Activated CD4-positive, alpha-beta T cell treated with anti-CD3 and anti-CD28 coated beads, Interleukin-2, amount 50 U/mL, for 24 hours (primary cell): ENCODE results near the gene ZNF618.
"Not testable (repeated sequence)": the region's sequence is repeated elsewhere in the genome, so short reads cannot be mapped to it uniquely, and the experiment has no call there.

ENCODE experiments used
- DNase-seq, 2 donors: peaks; one replicate each; pipeline ENCODE4 v3.0.0-alpha.2; 2020; ENCODE audit warnings: low read depth in 1 of 2, low spot score in 1 of 2

The ZNF618 gene

DNA sequence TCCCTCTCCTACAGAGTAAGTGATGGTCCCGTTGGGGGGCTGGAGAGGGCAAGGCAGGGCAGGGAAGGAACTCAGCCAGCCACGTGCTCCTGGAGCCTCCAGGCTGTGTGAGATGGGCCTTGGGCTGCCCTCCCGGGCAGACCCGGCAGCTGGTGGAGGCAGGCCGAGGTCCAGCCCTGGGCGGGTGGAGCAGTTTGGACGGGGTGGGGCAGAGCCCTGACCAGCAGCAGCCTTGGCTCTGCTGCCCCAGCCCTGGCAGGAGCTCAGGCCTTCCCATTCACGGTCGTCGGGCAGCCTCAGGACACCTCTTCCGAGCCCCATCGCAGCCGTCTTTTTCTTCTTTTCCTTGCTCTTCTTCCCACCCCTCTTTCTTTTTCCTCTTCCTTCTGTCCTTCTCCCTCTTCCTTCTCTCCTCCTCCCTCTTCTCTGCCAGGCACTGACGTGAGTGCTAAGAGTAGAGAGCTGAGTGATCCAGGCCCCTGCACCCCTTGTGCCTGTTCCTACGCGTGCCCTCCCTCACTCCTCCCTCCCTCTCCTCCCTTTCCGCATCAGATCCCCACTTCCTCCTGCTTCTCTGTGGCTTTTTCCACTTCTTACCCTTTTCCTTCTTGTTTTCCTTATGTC is 159.2 kb downstream of the ZNF618 start:
- no peak for DNase-seq

DNA sequence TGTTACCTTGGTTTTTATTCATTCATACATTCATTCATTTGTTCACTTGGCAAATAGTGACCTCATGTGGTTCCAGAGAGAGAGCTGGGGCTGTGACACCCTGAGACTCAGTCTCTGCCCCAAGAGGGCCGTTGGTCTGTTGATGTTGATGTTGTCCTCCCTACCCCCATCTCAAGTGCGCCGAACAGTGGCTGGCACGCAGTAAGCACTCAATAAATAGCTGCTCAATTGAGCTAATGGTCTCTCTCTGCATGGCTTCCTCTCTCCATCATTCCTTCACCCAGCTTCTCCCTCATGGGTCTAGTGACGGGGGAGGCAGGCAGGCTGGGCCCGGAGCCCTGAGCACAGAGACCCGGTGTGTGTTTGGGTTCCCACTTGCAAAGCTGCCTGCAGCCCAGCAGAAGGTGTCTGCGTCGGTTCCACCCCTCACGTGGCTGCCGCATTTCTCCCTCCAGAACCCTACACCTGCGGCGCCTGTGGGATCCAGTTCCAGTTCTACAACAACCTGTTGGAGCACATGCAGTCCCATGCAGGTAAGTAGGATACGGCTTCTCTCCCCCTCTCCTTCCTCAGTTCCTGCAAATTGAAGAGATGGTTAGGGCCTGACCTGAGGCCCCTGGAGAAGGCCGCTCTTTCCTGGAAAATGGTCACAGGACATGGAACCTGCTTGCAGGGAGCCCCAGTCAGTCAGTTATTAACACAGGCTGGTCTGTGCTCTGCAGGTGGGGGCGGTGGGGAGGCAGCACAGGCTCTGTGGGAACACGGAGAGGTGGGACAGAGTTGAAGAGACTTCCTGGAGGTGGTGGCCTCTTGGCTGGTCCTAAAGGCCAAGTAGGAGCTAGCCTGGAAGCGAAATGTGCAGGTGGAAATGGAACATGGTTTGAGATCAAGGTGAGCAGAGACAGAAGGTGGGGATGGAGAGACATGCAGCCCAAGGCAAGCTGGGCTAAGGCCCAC is 160.0 kb downstream of the ZNF618 start:
- DNase-seq: no peak

DNA sequence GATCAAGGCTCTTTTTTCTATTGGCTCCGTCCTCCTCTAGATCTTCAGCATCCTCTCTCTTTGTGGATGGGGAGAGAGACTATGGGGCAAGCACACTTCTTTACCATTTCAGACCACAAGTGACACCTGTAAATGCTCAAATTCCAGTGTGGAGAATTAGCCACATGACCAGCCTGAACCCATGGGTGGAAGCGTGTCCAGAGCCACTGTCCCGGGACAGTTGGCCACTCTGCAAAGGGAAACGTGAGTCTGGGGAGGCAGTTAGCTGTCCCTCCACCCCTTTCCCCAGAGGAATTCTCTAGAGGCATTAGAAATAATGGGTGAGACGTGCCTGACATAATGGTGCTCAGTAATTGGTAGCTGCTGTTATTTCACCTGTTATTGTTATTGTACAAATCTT is 161.1 kb downstream of the ZNF618 start:
- DNase-seq: no peak

DNA sequence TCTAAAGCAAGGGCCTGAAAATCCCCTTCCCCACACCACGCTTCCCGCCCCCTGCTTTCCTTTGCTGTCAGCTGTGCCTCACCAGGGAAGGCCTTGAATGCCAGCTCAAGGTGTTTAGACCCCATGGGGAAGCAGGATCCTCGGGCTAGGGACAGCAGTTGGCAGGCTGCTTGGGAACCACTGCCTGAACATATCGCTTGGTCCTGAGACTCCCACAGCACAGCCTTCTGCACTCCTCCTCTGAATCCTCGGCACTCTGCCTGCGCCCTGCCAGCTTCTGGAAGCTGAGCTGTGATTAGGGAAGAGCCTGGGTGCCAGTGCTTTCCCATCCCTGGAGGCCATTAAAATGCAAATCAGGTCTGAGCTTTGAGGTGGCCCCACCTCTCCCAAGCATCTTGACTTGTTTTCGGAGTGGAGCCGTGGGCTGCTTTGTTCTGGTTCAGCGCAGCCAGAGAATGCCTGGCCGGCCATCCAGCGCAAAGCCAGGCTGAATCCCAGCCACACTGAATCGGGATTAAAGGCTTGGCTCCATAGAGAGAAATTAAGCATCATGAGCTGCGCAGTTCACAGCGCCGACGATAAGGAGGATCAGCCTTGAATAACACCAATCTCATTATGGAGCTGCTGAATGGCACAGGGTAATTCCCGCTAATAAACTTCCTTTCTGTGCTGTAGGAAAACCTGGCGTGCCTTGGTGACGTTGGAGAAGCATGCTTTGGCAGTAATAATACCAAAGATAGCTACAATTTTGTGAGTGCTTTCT is 162.0 kb downstream of the ZNF618 start:
- DNase-seq: no peak

DNA sequence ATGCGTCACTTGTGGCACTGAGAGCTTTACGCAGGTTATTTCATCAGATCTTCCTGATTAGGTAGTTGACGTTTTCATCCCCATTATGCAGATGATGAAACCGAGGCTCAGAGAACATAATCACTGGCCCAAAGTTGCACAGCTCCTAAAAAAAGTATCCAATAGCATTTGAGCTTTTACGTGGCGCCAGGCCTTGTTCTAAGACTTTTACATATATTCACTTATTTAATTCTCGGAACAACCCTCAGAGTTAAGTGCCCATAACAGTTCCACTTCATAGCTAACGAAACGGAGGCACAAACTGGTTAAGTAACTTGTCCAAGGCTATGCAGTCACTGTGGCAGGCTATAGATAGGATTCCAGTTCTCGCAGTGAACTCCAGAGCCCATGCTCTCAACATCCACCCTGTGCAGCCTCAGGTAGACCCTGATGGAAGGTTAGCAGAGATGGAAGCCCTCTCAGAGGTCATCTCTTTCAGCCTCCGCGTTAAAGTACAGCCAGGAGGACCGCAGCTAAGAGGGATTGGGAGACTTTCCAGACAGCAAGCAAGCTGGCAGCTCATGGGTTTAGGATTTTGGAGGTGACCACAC is 162.7 kb downstream of the ZNF618 start:
- DNase-seq: no peak

DNA sequence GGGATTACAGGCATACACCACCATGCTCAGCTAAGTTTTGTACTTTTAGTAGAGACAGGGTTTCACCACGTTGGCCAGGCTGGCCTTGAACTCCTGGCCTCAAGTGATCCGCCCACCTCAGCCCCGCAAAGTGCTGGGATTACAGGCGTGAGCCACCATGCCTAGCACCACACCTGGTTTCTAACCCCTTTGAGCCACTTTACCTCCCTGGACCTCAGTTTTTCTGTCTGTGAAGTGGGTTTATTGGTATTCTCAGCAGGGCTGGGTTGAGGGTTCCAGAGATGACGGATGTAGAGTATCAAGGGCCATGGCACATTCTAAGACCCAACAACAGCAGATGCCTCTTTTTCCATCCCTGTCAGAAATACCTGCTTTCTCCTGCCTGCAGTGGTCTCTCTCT is 163.4 kb downstream of the ZNF618 start:
- no peak for DNase-seq

DNA sequence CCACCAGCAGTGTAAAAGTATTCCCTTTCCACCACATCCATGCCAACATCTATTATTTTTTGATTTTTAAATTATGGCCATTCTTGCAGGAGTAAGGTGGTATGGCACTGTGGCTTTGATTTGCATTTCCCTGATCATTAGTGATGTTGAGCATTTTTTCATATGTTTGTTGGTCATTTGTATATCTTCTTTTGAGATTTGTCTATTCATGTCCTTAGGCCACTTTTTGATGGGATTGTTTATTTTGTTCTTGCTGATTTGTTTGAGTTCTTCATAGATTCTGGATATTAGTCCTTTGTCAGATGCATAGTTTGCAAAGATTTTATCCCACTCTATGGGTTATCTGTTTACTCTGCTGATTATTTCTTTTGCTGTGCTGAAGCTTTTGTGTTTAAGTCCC is 167.6 kb downstream of the ZNF618 start:
- DNase-seq: not testable (repeated sequence)

DNA sequence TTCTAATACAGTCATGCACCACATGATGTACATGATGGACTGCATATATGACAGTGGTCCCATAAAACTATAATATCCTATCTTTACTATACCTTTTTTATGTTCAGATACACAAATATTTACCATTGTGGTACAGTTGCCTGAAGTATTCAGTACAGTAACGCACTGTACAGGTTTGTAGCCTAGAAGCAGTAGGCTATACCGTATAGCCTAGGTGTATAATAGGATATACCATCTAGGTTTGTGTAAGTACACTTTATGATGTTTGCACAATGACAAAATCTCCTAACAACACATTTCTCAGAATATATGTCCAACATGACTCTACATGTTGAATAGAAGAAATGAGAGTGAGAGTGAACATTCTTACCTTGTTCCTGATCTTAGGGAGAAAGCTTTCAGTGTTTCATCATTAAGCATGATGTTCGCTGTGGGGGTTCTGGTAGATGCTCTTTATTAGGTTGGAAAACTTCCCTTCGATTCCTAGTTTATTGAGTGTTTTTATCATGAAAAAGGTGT is 170.2 kb downstream of the ZNF618 start:
- no peak for DNase-seq

DNA sequence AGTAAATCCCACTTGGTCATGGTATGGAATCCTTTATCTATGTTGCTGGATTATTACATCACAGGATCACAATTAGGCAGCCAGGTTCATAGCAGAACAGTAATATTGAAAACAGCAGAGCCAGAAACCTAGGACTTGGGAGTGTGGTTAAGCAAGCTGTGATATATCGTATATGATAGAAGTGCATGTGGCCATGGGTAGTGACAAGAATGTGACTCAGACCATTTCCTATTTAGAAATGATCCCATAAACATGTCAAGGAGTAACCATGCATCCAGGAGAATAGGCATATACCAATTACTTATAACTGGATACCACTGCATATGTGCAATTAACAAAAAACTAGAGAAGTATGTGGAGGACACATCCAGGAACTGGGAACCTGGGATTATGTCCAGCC is 170.8 kb downstream of the ZNF618 start:
- no peak for DNase-seq

DNA sequence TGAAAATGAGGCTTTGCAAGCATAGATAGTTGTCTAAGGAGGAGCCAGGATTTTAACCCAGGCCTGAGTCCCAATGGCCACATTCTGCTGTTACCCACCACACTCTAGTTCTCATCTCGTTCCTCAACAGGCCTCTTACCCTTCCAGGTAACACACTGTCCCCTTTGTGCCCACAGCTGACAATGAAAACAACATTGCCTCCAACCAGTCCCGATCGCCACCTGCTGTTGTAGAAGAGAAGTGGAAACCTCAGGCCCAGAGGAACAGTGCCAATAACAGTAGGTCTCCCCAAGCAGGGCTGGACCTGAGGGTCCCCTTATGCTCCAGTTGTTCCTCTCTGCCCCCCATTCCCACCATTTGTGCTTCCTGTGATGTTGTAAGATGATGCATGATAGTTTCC is 171.6 kb downstream of the ZNF618 start:
- DNase-seq: no peak

DNA sequence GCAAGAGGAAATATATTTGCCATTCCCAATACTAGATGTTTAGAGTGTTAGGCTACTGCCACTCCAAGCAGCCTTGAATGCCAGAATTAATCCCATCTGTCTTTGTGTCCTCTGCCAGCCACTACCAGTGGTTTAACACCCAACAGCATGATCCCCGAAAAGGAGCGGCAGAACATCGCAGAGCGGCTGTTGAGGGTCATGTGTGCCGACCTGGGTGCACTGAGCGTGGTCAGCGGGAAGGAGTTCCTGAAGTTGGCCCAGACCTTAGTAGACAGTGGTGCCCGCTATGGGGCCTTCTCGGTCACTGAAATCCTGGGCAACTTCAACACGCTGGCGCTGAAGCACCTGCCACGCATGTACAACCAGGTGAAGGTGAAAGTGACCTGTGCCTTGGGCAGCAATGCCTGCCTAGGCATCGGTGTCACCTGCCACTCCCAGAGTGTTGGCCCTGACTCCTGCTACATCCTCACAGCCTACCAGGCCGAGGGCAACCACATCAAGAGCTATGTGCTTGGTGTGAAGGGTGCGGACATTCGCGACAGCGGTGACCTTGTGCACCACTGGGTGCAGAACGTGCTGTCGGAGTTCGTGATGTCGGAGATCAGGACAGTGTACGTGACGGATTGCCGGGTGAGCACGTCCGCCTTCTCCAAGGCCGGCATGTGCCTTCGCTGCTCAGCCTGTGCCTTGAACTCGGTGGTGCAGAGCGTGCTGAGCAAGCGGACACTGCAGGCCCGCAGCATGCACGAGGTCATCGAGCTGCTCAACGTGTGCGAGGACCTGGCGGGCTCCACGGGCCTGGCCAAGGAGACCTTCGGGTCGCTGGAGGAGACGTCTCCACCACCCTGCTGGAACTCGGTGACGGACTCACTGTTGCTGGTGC is 172.7 kb downstream of the ZNF618 start:
- no peak for DNase-seq

DNA sequence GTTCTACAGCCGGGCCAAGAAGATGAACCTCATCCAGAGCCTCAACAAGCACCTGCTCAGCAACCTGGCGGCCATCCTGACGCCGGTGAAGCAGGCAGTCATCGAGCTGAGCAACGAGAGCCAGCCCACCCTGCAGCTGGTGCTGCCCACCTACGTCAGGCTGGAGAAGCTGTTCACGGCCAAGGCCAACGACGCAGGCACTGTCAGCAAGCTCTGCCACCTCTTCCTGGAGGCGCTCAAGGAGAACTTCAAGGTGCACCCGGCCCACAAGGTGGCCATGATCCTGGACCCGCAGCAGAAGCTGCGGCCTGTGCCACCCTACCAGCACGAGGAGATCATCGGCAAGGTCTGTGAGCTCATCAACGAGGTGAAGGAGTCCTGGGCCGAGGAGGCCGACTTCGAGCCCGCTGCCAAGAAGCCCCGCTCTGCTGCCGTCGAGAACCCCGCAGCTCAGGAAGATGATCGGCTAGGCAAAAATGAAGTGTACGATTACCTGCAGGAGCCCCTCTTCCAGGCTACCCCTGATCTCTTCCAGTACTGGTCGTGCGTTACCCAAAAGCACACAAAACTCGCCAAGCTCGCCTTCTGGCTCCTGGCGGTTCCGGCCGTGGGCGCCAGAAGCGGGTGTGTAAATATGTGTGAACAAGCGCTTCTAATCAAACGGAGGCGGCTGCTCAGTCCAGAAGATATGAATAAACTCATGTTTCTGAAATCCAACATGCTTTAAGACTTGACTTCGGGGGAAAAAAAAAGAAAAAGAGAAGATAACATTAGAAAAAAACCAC is 173.5 kb downstream of the ZNF618 start:
- no peak for DNase-seq

DNA sequence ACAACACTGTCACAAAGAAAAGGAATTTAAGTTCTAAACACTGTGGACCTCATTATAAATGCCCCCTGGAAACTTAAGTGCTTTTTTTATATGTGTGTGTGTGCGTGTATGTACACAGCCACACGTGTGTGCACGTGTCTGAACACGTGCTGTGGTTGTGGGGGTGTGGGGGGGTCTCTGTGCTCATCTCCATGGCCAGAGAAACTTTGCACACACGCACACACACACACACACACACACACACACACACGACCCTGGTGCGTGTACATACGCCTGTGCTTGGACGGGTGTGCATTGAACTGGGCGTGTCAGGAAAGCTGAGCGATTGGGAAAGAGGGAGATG is 174.1 kb downstream of the ZNF618 start:
- no peak for DNase-seq

DNA sequence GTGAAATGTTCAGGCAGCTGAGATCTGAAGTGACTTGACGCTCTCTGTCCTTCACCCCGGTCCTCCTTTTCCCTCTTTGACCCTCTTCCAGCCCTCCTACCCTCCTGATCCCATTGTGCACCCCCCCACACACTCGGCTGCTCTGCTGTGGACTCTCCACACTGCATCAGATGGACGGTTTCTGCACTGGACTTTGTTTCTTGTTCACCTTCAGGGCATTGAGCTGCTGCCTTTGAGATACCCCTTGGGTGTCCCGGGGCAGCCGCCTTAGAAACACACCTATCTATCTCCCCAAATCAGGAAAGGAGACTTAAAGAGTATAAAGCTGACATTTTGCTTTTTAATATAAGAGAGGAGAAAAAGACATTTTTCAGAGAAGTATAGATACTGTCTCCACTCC is 174.5 kb downstream of the ZNF618 start:
- no peak for DNase-seq

DNA sequence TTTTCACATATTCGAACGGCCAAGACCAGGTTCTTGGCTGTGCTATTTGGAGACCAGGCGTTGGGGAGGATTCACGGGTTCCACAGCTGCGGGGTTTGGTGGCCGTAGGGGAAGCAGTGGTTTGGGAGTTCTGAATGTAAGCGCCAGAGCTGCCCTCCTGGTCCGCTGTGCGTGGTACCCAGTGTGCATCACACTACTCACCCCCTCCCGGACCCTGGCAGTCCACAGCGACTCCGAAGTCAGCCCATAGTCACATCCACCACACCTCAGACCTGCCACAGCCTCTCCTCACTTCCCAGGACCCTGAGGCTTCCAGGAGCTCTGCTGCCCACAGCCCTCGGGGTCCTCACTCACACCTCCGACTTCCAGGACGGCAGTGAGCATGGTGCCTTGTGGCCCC is 175.2 kb downstream of the ZNF618 start:
- DNase-seq: no peak

DNA sequence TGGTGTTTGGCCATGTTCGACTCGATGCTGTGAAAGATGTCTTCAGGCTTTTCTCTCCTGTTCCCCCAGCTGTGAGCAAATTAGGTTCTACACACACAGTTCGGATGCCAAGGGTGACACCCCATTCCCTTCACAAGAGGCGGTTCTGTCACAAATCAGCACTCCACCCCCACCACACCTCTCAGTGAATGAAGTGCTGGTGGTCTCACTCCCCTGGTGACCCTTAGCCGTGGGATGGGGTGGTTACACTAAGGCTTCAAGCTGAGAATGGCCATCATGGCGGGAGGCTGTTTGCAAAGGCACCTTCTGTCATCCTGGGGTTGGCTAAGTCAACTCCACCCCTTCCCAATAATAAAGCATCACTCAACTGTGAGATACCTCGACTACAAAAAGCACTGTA is 175.6 kb downstream of the ZNF618 start:
- DNase-seq: no peak

DNA sequence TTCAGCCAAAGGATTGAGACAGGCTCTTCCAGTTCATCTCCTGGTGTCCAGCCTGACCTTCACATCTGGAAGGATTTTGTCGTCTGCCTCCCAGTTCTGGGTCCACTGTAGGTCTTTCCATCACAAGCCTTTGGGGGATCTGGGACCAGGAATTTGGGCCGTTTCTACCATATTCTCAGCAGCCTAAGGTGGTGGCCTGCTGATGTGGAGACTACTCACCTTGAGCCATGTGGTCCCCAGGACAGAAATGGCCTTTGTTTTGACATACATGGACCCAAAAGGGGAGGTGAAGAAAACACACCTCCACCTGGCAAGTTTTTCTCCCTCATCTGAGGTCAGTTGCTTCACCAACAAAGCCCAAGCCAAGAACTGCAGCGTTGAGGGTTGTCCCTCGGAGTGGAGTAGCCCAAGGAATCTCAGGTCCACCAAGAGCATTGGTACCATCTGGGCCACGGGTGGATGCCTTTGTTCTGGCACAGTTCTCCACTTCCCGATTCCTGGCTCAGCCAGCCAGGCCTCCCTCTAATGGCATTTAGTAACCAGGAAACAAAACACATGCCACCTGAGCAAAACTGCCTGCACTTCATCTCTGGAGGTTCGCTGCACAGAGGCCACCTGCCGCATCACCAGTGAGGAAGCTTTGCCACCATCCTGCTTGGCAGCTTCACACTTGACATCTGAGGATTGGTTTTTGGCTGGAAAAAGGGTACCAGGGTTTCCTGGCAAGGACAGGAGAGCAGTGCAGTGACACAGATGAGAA is 177.3 kb downstream of the ZNF618 start:
- DNase-seq: no peak

DNA sequence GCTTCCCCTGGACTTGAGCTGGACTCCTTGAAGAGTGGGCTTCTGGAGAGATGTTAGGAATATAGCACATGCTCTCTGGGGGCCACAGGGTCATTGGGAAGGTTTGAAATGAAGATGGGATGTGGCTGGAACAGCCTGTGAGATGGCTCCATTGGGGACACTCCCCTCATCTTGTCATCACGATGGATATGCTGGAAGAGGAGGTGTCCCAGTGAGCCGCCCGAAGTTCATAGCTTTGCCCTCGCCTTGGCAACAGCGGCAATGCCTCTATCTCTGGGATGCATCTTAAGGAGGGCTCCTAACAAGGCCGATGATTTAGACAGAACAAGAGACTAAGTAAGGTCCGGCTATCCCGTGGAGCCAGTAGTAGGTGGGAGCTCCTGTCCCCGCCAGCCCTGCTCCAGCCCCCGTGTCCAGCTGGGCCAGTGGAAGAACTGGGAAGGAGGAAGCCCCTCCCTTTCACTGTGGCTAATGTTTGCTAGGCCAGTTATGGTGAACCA is 178.1 kb downstream of the ZNF618 start:
- DNase-seq: no peak

DNA sequence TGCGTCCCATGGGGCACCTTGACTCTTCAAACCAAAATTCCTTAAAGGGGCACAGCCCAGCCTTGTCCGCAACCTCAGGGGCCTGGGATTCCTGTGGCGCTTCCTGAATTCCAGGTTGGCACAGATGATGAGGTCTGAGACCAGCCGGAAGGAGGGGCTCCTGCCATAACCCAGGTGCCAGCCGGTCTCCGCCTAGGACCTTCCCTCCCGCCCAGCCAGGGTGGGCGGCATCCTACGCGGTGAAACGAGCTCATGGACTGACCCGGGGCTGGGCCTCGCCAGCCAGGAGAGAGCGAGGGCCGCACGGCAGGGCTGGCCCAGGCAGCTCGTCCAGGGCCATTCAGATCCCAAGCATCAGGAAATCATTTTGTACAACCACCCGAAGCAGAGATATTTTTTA is 179.0 kb downstream of the ZNF618 start:
- no peak for DNase-seq
